ENCODE measurements around the gene MYO18A.
"Not testable (repeated sequence)": the region's sequence is repeated elsewhere in the genome, so short reads cannot be mapped to it uniquely, and the experiment has no call there.

The MYO18A gene

DNA sequence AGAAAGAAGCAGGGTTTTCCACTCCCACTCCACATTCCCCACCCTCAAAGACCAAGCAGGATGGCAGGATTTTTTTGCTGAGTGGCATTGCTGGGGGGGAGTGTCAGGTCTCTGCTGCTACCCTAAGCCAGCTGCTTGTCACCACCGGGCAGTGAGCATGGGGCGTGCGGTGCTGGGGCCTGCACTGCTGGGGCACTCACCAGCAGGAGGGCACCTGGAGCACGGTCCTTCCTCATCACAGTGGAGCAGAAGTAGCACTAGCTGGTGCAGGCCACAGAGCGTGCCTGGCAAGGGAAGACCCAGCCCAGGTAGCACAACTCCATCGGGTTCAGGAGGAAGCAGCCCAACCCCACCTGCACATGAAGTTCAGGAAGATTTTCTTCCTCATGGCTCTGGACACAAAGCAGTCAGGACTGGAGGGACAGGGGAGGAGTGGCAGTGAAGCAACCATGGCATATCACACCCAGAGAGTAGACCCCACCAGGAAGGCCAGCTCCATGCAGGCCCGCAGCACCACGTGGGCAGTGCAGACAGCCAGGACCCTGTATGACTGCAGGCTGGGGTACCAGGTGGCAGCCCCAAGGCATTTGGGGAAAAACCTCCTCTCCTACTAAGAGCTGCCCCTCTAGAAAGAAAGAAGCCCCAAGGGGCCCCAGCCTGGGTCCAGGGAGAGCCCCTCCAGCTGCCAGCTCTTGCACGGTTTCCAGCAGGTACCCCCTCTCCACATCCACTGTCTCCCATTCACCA lies 16.7 kb upstream of the MYO18A start:
- DNase-seq (ENCODE audit: low read depth): no peak

- no peak for DNase-seq (ENCODE audit: low read depth)
Observed at GRCh38 chr17:29195465-29196081, 15.4 kb upstream of the MYO18A start.

- no peak for DNase-seq (ENCODE audit: low read depth)
Observed at GRCh38 chr17:29194669-29195068, 14.5 kb upstream of the MYO18A start.

GRCh38 chr17:29193146-29193545 lies 12.9 kb upstream of the MYO18A start:
- no peak for DNase-seq (ENCODE audit: low read depth)

GRCh38 chr17:29190592-29191207 lies 10.5 kb upstream of the MYO18A start:
- no peak for DNase-seq (ENCODE audit: low read depth)

GRCh38 chr17:29190039-29190438 lies 9.8 kb upstream of the MYO18A start:
- no peak for DNase-seq (ENCODE audit: low read depth)

DNA sequence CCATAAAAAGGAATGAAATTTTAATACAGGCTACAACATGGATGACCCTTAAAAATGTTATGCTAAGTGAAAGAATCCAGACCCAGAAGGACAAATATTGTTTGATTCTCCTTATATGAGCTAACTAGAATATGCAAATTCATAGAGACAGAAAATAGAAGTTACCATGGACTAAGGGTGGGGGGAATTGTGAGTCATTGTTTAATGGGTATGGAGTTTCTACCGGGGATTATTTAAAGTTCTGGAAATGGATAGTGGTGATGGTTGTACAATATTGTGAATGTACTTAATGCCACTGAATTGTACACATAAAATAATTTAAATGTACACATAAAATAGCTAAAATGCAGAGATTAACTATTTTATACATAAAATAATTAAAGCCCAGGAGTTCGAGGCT lies 9.2 kb upstream of the MYO18A start:
- DNase-seq (ENCODE audit: low read depth): no peak

DNA sequence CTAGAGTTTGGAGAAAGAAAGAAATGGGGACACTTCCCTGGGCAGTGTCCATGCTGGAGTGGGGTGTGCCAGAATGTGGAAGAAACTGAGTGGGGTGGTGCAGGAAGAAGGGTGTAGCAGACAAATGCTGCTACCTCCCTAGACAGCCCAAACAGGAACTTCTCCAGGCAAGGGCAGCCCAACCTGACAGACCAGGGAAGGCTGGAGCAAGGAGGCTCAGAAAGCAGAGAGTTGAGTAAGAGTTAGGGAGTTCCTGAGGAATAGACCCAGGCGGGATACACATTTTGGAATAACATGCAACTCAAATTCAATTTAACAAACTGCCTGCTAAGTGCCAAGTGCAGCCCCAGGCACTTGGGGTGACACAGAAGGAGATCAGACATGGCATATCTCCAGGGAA lies 1.0 kb upstream of the MYO18A start:
- no peak for DNase-seq (ENCODE audit: low read depth)

DNA sequence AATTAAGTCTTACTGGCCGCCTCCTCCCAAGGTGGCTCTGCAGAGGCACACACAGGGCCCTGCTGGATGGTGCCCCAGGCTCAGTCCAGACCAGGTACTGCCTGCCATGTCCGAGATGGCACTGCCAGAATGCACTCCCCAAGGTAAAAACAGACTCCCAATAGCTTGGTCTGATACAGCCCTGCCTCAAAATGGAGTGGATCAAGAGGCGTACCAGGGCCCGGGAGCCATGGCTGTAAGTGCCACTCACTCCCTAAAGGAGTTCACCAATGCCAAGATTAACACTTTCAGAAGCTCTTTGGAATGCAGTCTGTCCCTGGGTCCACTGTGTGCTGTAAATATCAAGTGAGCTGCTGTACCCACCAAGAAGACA lies 576 bp upstream of the MYO18A start:
- no peak for DNase-seq (ENCODE audit: low read depth)

GRCh38 chr17:29179232-29180033 lies 765 bp downstream of the MYO18A start:
- no peak for DNase-seq (ENCODE audit: low read depth)

DNA sequence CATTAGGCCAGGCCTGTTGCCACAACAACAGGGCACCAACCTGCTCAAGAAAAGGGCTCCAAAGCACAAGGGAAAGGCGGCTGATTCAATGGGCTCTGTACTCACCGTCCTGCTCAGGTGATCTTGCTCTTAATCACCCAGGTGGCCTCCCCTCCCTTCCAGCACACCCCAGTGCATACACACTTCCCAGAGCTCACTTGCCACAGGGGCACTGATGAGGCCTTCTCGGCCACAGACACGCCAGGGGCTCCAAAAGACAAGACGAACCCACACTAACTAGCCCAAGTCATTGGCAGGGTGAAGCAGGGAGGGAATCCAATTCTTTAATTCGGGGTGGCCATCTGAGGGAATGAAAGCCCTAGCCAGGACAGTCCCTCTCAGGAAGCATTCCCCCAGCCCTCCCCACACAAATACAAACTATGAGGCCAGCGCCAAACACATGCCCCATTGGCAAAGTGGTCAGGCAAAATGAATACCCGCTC lies 1.4 kb downstream of the MYO18A start:
- no peak for DNase-seq (ENCODE audit: low read depth)

DNA sequence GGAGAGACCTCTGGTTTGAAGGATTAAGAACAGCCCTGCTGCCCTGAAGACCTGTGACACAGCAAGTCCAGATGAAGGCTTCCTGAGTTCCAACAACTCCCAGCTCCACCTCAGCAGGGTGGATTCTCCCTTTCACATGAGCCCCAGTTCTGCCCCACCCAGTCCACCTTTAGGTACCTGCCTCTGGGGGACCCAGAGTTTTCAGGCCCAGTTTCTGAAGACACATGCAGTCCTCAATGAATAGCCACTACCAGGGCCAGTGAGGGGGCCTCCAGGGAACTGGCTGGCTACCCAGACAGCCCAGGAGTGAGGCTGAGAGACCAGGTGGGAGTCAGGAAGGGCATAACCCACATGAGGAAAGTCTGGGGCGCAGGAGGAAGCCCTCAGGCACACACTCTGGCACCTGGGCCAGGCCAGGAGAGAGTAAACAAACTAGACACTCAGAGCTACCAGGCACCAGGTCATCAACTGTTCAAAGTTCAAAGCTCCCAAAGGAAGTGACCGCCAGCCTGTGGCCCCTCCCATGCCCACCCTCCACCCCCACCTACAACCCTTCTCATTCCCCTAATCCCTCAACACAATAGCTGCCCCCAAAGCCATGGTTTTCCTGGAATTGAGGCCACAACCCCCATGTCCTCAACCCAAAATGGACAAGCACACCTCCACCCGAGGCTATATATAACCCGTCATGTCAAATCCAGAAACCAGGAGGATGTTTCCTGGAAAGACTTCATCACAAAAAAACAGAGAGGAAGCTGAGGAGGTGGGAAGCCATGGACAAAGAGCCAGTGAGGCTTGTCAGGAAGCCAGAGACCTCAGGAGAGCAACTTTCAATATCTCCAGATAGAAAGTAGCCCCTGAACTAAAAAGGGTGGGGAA lies 2.1 kb downstream of the MYO18A start:
- no peak for DNase-seq (ENCODE audit: low read depth)

GRCh38 chr17:29177541-29177870 lies 2.7 kb downstream of the MYO18A start:
- DNase-seq (ENCODE audit: low read depth): no peak

- DNase-seq (ENCODE audit: low read depth): peak; percentile 44
Observed at GRCh38 chr17:29176558-29177351, 3.4 kb downstream of the MYO18A start.

DNA sequence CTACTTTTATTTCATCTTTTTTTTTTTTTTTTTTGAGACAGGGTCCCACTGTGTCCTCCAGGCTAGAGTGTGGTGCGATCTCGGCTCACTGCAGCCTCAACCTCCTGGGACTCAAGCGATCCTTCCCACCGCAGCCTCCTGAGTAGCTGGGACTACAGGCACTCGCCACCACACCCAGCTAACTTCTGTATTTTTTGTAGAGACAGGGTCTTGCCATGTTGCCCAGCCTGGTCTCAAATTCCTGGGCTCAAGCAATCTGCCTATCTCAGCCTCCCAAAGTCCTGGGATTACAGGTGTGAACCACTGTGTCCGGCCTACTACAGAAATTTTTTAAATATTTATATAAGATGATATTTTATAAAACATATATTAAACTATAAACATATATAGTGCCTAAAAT lies 4.8 kb downstream of the MYO18A start:
- no peak for DNase-seq (ENCODE audit: low read depth)

DNA sequence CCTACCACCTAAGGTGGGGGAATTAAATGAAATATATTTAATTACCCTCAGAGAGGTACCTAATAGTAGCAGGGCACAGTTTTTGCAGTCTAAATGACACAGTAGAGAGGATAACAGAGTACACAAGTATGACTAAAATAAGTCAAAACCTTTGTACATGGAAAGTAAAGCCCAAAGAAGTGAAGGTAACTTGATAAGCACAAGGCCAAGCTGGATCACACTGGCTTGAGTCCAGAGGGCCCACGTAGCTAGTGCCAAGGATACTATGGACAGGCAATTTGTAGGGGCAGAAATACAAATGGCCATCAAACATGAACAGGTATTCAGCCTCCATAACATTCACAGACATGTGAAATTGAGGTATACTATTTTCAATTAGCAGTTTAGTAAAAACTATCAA lies 7.6 kb downstream of the MYO18A start:
- DNase-seq (ENCODE audit: low read depth): no peak

- DNase-seq (ENCODE audit: low read depth): no peak
Observed at GRCh38 chr17:29170682-29171081, 9.5 kb downstream of the MYO18A start.

GRCh38 chr17:29169806-29170591 lies 10.2 kb downstream of the MYO18A start:
- no peak for DNase-seq (ENCODE audit: low read depth)

GRCh38 chr17:29168759-29169126 lies 11.5 kb downstream of the MYO18A start:
- not testable (repeated sequence) for DNase-seq (ENCODE audit: low read depth)
